A673 (cell line): ENCODE measurements around the gene PITX1. TPM values are rescaled to one million over a fixed set of nuclear protein-coding genes. Genes with fewer than 3 reads are reported as not detected.
"Not testable (repeated sequence)": the region's sequence is repeated elsewhere in the genome, so short reads cannot be mapped to it uniquely, and the experiment has no call there.

Experiments used
- Bru-seq: library from RNA; stranded (reverse); fragments of 400-500 nt; gene quantifications from one replicate; lab custom pipeline; 2021; lab: Mats Ljungman, UMichigan
- BruChase-seq, 2 experiments: library from RNA; stranded (reverse); fragments of 400-500 nt; gene quantifications; one replicate each; lab custom pipeline; 2021; lab: Mats Ljungman, UMichigan
- BruUV-seq: library from RNA; stranded (reverse); fragments of 400-500 nt; replicated peaks from 2 replicates; lab custom pipeline; 2021; lab: Mats Ljungman, UMichigan
- CTCF ChIA-PET: fragments of 300-600 bp; sonication (Branson Sonifier 250); formaldehyde crosslinking; loops from one replicate; lab custom pipeline; 2022; ENCODE audit warnings: antibody characterized with exemption; lab: Charles Lee
- POLR2A ChIA-PET: fragments of 300-600 bp; sonication (Branson Sonifier 250); formaldehyde crosslinking; loops from one replicate; lab custom pipeline; 2022; ENCODE audit warnings: antibody characterized with exemption; ENCODE audit not compliant: low non-redundant PET; lab: Charles Lee
- DNase-seq: peaks from one replicate; pipeline ENCODE4 v3.0.0-alpha.2; 2015; ENCODE audit warnings: low spot score
- H3K27ac ChIP-seq: fragments of 200-600 bp; sonication (generic); 2 replicates; pipeline ENCODE4 v1.5.1; 2016; ENCODE audit warnings: mixed run types, low read depth, mild to moderate bottlenecking, mixed read lengths, antibody characterized with exemption, low read length; ENCODE audit not compliant: poor library complexity, severe bottlenecking
- H3K27me3 ChIP-seq: fragments of 200-600 bp; sonication (generic); replicated peaks from 2 replicates; pipeline ENCODE4 v1.6.1; 2017; ENCODE audit warnings: mixed run types, low read depth, mild to moderate bottlenecking, mixed read lengths, antibody characterized with exemption, low read length; ENCODE audit not compliant: insufficient read depth, poor library complexity
- H3K36me3 ChIP-seq: fragments of 200-600 bp; sonication (generic); 2 replicates; pipeline ENCODE4 v1.6.1; 2016; ENCODE audit warnings: mixed run types, mild to moderate bottlenecking, mixed read lengths, antibody characterized with exemption, low read length; ENCODE audit not compliant: insufficient read depth, poor library complexity, severe bottlenecking
- H3K4me1 ChIP-seq: fragments of 200-600 bp; sonication (generic); 2 replicates; pipeline ENCODE4 v1.6.1; 2017; ENCODE audit warnings: mixed run types, mild to moderate bottlenecking, mixed read lengths, antibody characterized with exemption, low read length; ENCODE audit not compliant: insufficient read depth, poor library complexity, severe bottlenecking
- H3K4me3 ChIP-seq: fragments of 200-600 bp; sonication (generic); 2 replicates; pipeline ENCODE4 v1.5.1; 2016; ENCODE audit warnings: low read depth, mixed run types, mild to moderate bottlenecking, mixed read lengths, low read length; ENCODE audit not compliant: poor library complexity, severe bottlenecking
- H3K9me3 ChIP-seq: fragments of 200-600 bp; sonication (generic); 2 replicates; pipeline ENCODE4 v1.6.1; 2016; ENCODE audit warnings: mixed run types, low read depth, mild to moderate bottlenecking, mixed read lengths, antibody characterized with exemption, low read length; ENCODE audit not compliant: poor library complexity, severe bottlenecking
- CTCF ChIP-seq: fragments of 300-800, 200-600 bp; sonication (generic); conservative IDR thresholded peaks from 2 replicates; pipeline ENCODE4 v1.5.1; 2017; ENCODE audit warnings: low read depth, mild to moderate bottlenecking, antibody characterized with exemption, low read length, moderate library complexity, mixed read lengths
- EZH2 ChIP-seq: fragments of 200-600 bp; sonication (generic); IDR thresholded peaks from 2 replicates; pipeline ENCODE4 v1.6.1; 2017; ENCODE audit warnings: borderline replicate concordance, low read depth, mild to moderate bottlenecking, mixed read lengths, antibody characterized with exemption, low read length; ENCODE audit not compliant: poor library complexity, severe bottlenecking
- intact Hi-C: fragments of 100-400 bp; cut with micrococcal nuclease; formaldehyde crosslinking; loops from one replicate; pipeline ENCODE4 v1.10.0; 2022; ENCODE audit not compliant: unreplicated experiment
- long read RNA-seq: library from polyadenylated mRNA; stranded (forward); transcript quantifications from one replicate; pipeline ENCODE4 v2.0.0, GENCODE V29; 2022
- total RNA-seq: library from RNA; stranded (reverse); gene quantifications from 2 replicates; pipeline ENCODE4 v1.2.3, GENCODE V29; 2021

The PITX1 gene
- total RNA-seq (1.8 and 2.0 TPM in 2 replicates), Bru-seq, nascent RNA (percentile 29 among the genes with signal in this experiment), BruChase-seq, experiment 1, labeled RNA remaining after a 2-hour chase (percentile 26 among the genes with signal in this experiment), BruChase-seq, experiment 2, labeled RNA remaining after a 6-hour chase (percentile 29 among the genes with signal in this experiment)
- long read RNA-seq, transcript PITX1-201 (3 exons, 2,406 nt), result major isoform, 8 of 10 reads
- long read RNA-seq, partial matches to known transcripts, result 0 of 10 reads
- long read RNA-seq, other reads (novel, unspliced or antisense), result 0 of 10 reads

- intact Hi-C loops, result loop anchor here (5.0 kb wide), 1 partner anchor 278 kb away; no protein-coding TSS in a partner anchor
- peak; percentile 60 for DNase-seq
- TF ChIP-seq CTCF, result no peak
- TF ChIP-seq EZH2, result no peak
- no peaks in the 10 kb centered on the region for H3K9me3 ChIP-seq
- peak within 1 kb of the TSS; percentile 66 for H3K4me3 ChIP-seq
- no peaks in the 10 kb centered on the region for H3K36me3 ChIP-seq
- no peak within 1 kb of the TSS for H3K27ac ChIP-seq
- no TSS peak for BruUV-seq
- peaks cover 4% of the 10 kb centered on the region for H3K4me1 ChIP-seq
- ChIA-PET CTCF (no interaction called here), POLR2A (no interaction called here)
- peaks cover 70% of the 10 kb centered on the region for H3K27me3 ChIP-seq
Observed at GRCh38 chr5:135033901-135034235, at the start of gene PITX1. TSS of gene PITX1 (minus strand) at chr5:135034228. CDS start at chr5:135033881, 347 bp downstream.

- H3K27me3 ChIP-seq, BruUV-seq, POLR2A ChIA-PET, CTCF ChIA-PET, DNase-seq, intact Hi-C loops, H3K4me1 ChIP-seq, H3K36me3 ChIP-seq, H3K4me3 ChIP-seq, H3K27ac ChIP-seq: not testable (repeated sequence)
- peaks cover 15% of the 10 kb centered on the region for H3K9me3 ChIP-seq
Observed at GRCh38 chr5:135083334-135083733, 49.3 kb upstream of the PITX1 start.

GRCh38 chr5:135081240-135081639 lies 47.2 kb upstream of the PITX1 start:
- CTCF ChIA-PET, result no interaction called here
- no TSS peak for BruUV-seq
- Histone ChIP-seq H3K27ac (no peak overlapping the region), H3K9me3 (peaks cover 15% of the 10 kb centered on the region), H3K36me3 (no peaks in the 10 kb centered on the region), H3K27me3 (no peaks in the 10 kb centered on the region), H3K4me1 (no peaks in the 10 kb centered on the region), H3K4me3 (no peak overlapping the region)
- intact Hi-C loops, result no loop called here
- TF ChIP-seq EZH2 (no peak), CTCF (no peak)
- POLR2A ChIA-PET, result interaction anchor here (0.6 kb wide), 1 partner anchor 25 kb away, joined by 7 read pairs; no protein-coding TSS in a partner anchor
- DNase-seq, result no peak
